ENCODE data around the gene PLA2G2F. TPM values are rescaled to one million over a fixed set of nuclear protein-coding genes. Genes with fewer than 3 reads are reported as not detected.

PLA2G2F gene
- total RNA-seq, 1 donor from 2014 or later, result 3.0 TPM

GRCh38 chr1:20172033-20172590 is 33.0 kb downstream of the PLA2G2F start:
- no peak for DNase-seq

DNA sequence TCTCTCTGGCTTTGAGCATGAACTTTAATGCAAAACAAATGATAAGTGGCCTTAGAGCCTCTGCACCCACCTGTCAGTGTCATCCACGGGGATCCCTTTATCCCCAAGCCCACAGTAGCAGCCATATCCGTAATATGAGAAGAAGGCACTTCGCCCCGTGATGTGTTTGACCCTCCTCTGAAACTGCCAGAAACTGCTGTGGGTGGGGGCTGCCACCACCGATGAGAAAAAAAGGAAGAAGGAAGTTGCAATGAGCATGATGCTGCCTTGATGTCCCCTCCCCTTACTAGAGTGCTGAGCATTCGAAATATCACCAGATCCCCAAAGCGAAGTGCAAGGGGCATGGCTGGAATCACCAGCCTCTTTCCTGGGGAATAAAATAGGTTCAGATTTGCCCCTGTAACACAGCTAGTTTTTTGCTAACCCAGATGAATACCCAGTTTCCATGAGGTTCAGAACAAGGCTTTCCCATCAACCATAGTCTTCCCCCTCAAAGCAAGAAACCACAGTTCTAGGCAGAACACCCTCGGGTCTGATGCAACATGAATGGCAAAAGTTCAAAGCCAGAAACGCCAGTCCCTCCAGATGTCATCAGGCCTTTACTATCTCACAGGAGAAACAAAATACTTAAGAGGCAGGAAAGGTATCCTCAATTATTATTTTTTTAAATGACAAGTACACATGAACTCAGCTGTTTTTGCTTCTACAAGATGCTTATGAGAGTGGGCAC is 36.0 kb downstream of the PLA2G2F start:
- no peak for DNase-seq

GRCh38 chr1:20178634-20179370 is 39.7 kb downstream of the PLA2G2F start:
- no peak for DNase-seq

GRCh38 chr1:20179371-20180128 is 40.4 kb downstream of the PLA2G2F start:
- no peak for DNase-seq

DNA sequence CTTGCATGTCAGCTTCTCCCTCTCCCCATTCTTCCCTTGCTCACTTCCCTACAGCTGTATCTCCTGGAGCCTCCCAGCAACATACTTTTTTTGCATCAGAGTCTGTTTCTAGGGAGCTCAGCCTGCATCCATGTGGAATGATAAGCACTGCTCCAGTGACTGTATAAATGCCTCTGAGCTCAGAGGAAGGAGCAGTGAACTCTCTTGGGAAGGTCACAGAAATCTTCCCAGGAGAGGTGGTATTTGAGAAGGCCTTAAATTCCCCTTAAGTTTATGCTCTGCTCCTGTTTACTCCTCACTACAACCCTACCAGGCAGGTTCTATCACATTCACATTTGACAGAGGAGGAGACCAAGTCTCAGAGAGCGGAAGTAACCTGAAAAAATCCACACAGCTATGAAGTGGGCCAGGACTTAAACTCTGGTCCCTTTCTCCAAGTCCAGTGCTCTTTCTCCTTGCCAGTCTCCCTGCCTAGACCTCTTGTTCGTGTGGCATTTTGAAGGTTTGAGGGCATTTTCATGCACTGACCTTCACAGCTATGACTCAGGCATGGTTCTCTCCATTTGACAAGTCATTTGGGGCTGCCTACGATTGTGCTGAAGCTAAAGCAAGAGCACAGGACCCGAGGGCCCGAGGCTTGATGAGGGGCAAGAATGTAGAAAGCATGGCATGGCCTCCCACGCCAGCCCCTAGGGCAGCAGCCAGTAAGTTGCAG is 41.2 kb downstream of the PLA2G2F start:
- DNase-seq, result no peak

DNA sequence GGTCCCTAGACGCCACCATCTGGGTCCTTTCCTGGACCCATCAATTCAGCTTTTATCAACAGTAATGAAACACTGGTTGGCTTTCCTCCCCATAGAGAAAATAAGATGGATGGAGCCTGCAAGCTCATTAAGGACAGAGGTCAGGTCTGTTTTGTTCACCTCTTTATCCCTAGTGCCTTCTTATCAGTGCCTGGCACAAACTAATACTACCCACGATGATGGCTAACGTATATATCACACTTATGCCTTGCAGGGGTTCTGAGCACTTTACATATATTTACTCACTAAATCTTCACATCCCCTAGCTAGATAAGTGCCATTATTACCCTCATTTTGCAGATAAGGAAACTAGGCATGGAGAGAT is 41.7 kb downstream of the PLA2G2F start:
- no peak for DNase-seq

- no peak for DNase-seq
These were observed 43.3 kb downstream of the PLA2G2F start for GRCh38 chr1:20182415-20182814.

GRCh38 chr1:20183035-20183434 is 43.9 kb downstream of the PLA2G2F start:
- DNase-seq, result no peak

GRCh38 chr1:20183616-20184271 is 44.6 kb downstream of the PLA2G2F start:
- DNase-seq, result no peak

DNA sequence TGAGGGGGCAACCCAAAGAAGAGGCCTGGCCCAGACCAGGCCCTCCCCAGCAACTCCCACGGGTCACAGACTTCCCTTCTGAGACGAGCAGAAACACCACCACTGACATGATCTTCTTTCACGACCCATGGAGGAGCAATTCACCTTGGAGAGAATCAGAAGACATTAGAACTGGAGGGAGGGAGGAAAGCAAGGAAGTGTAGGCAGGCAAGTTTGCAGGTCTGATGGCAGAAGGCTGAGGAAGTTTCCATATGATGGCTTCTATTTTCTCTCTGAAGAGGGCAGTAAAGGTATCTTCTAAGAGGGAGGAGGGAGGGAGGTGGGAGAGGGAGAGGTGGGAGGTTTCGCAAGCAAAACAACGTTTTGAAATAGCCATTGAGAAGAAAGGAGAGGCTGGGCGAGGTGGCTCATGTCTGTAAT is 45.4 kb downstream of the PLA2G2F start:
- no peak for DNase-seq

DNA sequence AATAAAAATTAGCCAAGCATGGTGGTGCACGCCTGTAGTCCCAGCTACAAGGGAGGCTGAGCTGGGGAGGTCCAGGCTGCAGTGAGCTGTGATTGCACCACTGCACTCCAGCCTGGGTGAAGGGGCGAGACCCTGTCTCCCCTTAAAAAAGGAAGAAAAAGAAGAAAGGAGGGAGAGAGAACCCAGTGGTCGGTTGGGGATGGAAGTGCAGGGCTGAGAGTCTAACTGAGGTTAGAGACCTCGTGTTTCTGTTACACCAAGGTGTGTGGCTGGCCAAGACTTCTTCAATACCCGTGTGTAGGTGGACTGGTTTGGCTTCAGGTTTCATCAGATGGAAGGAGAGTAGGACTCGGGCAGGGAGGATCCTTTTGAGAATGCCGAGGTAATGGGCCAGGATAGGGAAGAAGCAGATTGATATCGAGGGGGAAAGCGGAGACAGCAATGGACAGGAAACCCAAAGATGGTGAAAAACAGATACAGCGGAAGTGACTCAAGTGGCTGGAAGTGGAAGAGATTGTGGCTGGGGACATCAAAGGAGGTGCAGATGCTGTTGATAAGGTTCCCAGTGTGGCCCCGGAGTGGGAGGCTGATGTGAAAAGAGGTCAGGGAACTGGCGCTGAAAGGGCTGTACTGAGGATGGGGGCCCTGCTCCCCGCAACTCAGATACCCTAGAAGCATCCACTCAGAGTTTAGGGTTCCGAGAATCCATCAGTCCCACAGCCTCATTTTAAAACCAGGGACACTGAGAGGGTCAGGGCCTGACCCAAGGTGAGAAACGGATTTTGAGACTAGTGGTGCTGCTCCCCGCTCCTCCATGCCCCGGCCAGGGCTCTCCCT is 46.1 kb downstream of the PLA2G2F start:
- no peak for DNase-seq

DNA sequence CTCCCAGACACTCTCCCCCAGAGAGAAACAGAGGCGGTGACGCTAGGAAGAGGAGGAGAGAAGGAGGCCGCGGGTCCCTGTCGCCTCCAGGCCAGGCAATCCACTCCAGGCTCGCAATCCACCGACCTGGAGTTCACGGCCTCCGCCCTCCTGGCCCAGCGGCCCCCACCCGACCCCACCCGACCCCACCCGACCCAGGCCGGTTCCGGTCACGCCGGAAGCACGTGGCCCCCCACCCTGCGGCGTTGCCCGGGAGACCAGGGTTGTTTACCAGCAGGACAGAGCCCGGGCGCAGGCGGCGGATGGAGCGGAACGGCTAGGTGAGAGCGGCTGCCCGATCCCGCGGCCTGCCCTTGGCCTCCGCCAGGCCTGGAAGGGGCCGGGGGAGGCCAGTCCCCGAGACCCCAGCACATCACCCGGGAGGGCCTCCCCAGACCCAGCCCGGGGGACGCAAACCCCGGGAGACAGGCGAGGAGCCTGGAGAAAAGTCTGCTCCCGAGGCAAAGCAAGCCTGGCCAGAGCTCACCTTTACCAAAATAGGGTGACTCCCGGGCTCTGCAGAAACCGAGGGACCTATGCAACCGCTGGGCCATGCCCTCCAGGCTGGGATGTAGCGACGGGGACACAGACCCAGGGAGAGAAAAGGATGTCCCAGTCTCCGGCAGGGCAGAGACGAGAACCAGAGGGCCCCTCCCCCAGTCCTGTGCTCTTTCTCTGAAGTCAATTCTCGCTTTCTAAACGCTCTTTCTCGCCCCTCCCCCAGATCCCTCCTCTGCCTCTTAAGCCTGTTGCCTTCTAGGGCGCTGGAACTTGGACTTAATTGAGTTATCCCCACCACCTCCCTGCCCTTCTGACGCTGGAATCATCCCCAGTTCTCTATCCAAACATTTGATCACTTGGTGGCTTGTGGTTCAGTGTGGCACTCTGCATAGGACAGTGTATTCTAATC is 47.0 kb downstream of the PLA2G2F start, which contains the start of the genes PLA2G2C and UBXN10:
Gene PLA2G2C, minus strand, starts transcription at position 685 of the 949 bp plus-strand sequence. CDS start 9,155 bp downstream, outside the sequence.
Gene UBXN10, plus strand, starts transcription at position 263 of the 949 bp plus-strand sequence. CDS start 4,466 bp downstream, outside the sequence.
- no peak for DNase-seq

DNA sequence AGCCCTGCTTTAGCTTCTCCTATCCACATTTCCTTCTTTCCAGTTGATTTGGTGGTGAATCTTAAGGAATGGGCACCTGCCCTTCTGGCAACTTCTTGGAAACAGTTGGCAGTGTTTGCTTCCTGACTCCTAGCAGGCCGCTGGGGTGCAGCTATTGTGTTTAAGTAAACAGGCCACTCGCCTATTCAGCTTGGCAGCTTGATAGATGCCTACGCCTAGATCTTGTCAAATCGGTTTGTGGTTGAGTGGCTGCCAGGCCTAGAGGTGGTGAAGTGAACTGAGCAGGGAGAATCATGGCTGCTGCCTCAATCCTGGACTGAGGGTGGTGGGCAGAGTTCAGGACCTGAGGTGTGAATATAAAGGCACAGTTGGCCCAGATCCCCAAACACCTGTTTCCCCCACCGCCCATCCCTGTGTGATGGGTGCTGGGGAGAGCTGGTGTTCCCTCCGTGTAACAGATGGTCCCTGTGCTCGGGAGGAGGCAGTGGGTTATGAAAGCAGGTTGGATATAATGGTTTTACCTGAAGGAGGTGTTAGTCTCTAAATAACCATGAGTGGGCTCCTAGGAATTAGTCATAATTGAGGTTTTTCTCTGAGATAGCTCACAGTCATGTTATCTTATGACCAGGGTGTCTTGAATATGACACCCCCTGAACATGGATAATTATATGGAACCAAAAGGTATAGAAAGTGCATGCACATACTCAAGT is 48.1 kb downstream of the PLA2G2F start:
- DNase-seq, result no peak

GRCh38 chr1:20187813-20188454 is 48.8 kb downstream of the PLA2G2F start:
- DNase-seq, result no peak

- no peak for DNase-seq
These were observed 49.3 kb downstream of the PLA2G2F start for GRCh38 chr1:20188455-20188817.

- no peak for DNase-seq
These were observed 50.5 kb downstream of the PLA2G2F start for GRCh38 chr1:20189664-20190063.

DNA sequence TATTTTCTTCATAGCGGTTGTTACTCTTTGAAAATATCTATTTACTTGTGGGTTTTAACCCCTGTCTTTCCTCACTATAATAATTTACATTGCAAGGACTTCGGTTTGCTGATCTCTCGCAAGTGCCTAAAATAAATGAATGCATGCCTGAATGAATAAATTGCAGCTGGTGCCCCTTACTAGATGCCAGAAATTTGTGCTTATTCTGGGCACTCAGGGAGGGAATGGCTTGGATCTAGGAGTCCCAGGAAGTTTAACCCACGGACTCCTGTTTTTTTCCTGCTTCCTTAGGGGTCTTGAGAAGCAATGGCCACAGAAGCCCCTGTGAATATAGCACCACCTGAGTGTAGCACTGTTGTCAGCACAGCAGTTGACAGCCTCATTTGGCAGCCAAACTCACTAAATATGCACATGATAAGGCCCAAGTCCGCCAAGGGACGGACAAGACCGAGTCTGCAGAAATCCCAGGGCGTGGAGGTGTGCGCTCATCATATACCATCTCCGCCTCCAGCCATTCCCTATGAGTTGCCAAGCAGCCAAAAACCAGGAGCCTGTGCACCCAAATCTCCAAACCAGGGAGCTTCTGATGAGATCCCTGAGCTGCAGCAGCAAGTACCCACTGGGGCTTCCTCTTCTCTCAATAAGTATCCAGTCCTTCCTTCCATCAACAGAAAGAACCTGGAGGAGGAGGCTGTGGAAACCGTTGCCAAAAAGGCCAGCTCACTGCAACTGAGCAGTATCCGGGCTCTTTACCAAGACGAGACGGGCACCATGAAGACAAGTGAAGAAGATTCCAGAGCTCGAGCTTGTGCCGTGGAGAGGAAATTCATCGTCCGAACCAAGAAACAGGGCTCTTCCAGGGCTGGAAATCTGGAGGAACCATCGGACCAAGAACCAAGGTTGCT is 51.4 kb downstream of the PLA2G2F start:
- DNase-seq, result no peak

Data from skin of body (tissue), 2 donors.